GM19397 (cell line): ENCODE measurements around the gene ACAD11.
"Not testable (repeated sequence)": the region's sequence is repeated elsewhere in the genome, so short reads cannot be mapped to it uniquely, and the experiment has no call there.

Experiments used
- ATAC-seq: cut with Tn5 transposase; IDR thresholded peaks from one replicate; pipeline ENCODE4 v1.9.1; 2021; ENCODE audit warnings: mild to moderate bottlenecking, moderate library complexity; ENCODE audit not compliant: unreplicated experiment

The ACAD11 gene

GRCh38 chr3:132605374-132605792, 54.2 kb downstream of the ACAD11 start:
- no peak for ATAC-seq

- ATAC-seq, result not testable (repeated sequence)
These were observed 59.0 kb downstream of the ACAD11 start for GRCh38 chr3:132600614-132601013.

DNA sequence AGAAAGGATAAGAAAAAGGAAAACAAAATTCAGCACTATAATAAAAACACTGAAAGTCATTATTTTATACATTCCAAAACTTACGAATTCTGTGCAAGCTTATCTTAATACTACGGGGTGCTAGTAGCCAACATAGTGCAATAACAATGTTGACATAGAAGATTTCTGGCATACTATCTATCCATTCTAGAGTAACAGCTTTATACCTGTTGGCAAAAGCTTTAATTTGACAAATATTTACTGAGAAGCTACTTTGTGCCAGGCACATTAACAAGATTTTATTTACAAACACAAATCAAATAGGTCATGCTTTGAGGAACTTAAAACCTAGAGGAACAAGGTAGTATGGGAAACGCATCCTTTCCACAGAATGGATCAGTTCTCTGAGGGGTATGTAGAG, 61.4 kb downstream of the ACAD11 start:
- no peak for ATAC-seq

DNA sequence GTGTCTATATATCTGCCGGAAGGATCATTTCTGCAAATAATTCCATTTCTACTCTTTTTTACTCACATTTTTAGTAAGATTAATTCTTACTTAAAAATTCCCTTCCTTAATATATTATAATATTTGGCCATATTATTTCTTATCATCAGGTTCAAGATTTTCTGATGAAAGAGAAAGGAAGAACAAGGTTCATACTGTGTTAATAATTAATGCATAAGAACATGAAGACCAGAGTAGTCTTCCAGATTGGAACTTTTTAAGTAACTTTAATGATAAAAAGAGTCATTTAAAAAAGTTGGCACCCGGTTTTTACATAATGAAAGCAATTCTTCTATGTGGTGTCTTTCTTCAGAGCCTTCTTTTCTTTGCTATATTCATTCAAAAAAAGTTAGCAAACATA, 61.9 kb downstream of the ACAD11 start:
- no peak for ATAC-seq

- no peak for ATAC-seq
These were observed 62.7 kb downstream of the ACAD11 start, which contains the start of gene ACKR4 for GRCh38 chr3:132596816-132597433. TSS of gene ACKR4 (plus strand) at chr3:132597270. CDS start at chr3:132600398, 3,128 bp downstream.

GRCh38 chr3:132596326-132596725, 63.3 kb downstream of the ACAD11 start:
- no peak for ATAC-seq

DNA sequence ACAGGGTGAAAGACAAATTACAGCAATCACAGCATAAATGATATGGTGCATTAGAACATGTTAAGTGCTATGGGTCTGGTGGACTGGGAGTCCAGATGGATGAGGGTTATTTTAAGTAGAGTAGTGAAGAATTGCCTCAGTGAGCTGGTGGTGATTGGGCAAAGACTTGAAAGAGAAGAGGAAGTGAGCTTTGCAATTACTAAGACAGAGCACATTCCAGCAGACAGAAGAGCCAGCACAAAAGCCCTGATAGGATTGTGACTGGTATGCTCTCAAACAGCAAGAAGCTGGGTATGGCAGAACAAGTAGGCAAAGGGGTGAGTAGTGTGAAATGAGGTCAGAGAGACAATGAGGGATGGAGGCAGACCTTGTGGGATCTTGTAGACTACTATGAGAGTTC, 64.6 kb downstream of the ACAD11 start:
- no peak for ATAC-seq

- ATAC-seq, result no peak
These were observed 65.1 kb downstream of the ACAD11 start for GRCh38 chr3:132594498-132594897.

DNA sequence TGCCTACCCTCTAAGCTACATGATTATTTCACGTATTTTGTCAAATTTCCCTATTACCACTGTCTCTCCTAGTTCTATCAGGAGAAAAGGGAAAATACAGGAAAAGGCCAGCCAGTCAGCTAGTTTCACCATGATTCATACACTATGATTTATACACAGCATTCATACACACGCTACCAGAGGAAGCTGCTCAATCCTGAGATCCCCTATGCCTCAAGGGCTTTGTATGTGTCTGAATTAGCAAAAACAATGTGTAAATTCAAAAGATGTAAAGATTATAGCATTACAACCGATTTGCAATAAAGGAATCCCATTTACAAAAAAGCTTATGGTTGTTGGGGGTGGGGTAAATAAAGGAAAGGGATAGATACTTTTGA, 65.7 kb downstream of the ACAD11 start:
- no peak for ATAC-seq

DNA sequence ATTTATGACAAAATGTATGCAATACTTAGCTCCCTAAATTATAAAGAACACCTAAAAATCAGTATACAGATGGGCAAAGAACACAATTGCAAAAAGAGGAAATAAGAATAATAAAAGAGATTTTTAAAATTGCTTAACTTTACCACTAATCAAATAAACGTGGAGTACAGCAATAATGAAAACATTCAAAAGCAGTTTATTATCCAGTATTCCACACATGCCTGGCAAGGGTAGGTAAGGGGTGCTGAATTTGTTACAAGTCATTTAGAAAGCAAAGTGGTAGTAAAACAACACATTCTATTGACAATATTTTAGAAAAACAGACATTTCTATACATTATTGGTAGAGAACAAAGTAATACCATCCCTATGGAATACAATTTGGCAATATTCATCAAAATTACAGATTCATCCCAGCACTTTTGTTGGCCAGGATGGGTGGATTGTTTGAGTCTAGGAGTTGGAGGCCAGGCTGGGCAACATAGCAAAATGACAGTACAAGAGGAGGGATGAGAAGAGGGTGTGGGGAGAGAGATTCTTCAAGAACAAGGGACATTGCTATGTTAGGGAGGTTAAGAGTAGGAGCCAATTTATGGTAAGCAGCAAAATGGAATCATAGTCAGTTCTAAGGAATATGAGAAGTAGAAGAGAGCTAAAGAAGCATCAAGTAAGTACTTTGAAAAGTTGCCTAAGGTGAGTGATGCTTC, 66.2 kb downstream of the ACAD11 start:
- ATAC-seq, result no peak

DNA sequence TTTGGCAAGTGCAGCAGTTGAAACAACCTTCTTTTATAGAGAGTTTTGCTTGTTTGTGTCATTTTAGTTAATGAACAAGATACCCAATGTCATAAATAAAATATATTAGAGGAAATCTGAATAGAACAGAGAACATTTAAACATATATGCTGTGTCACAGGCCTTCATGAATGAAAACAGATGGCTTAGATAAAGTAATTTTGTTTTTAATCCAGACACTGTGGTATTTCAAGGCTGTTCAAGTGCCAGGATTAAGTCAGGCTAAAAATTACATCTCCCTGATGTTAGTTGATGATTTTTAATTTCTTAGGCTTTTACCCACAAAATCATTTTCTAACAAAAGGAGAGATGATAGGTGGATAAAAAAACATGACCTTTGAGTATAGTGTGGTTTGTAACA, 67.4 kb downstream of the ACAD11 start:
- ATAC-seq, result no peak

GRCh38 chr3:132587401-132587800, 72.2 kb downstream of the ACAD11 start:
- ATAC-seq, result no peak

GRCh38 chr3:132573797-132574211, 85.8 kb downstream of the ACAD11 start:
- no peak for ATAC-seq

DNA sequence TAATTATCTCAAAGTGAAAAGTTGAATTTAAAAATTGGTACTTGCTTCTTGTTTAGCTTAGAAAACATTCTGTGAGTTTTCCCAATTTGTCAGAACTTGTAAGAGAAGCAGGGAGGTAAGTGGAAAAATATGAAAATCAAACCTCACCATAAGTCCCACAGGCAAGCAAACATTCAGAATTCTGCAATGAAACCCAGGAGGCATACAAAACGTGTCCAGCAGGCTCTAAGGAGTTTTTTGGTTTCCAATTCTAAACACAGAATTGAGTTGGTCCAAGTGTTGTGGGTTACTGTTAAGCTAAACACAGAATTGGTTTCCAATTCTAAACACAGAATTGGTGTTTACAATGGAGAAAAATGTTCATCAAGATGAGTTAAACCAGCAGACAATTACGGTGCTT, 89.6 kb downstream of the ACAD11 start:
- ATAC-seq, result no peak

GRCh38 chr3:132569580-132569979, 90.0 kb downstream of the ACAD11 start:
- no peak for ATAC-seq

DNA sequence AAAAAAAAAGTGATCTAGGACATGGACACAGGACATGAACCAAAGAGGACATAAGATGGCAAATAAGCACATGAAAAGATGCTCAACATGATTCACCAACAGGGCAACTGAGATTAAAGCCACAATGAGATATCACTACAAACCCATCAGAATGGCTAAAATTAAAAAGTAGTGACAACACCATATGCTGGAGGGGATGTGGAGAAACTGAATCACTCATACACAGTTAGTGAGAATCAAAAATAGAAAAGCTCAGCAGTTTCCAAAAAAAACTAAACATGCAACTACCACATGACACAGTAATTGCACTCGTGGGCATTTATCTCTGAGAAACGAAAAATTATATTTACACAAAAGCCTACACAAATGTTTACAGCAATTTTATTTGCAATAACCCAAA, 90.5 kb downstream of the ACAD11 start:
- no peak for ATAC-seq

DNA sequence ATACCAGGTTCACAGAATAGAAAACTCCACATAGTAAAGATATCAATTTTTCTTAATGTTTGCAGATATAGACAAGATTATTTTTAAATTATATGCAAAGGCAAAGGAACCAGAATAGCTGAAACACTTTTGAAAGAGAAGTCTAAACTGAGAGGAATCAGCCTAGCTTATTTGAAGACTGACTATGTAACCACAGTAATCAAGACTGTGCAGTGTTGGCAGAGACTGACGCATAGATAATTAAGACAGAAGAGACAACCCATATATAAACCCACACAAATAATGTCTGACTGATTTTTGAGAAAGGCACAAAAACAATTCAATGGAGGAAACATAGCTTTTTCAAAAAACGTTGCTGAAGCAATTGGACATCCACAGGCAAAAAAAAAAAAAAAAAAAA, 91.2 kb downstream of the ACAD11 start:
- ATAC-seq, result no peak

DNA sequence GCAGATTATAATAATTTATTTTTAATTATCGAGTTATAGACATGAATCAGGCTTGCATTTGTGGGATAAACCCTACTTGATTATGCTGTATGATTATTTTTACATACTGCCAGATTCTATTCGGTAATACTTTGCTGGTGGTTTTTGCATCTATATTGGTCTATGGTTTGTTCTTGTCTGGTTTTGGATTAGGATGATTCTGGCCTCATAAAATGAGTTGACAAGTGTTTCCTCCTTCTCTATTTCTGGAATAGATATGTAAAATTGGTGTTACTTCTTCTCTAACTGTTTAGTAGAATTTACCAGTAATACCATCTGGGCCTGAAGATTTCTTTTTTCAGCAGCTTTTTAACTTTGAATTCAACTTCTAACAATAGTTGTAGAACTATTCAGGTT, 95.5 kb downstream of the ACAD11 start:
- no peak for ATAC-seq

- no peak for ATAC-seq
These were observed 96.1 kb downstream of the ACAD11 start for GRCh38 chr3:132563420-132564069.

DNA sequence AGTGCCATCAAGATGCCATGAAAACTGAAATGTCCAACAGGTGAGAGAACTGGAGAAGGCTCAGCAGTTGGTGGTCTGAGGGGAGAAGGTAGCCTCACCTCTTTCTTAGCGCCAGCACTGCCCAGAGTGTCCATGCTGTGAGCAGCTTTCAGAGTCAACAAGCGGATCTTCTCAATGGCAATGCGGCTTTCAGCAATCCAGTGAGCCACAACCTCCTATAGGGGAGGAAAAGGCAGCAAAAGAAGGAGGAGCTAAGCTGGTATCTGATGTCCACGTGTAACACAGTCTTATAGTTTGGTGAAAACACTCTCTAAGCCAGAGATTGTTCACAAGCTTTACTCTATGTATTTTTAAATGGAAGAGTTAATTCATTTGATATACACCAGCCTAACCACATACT, 98.6 kb downstream of the ACAD11 start:
- no peak for ATAC-seq

- no peak for ATAC-seq
These were observed 103.0 kb downstream of the ACAD11 start for GRCh38 chr3:132556508-132557159.

DNA sequence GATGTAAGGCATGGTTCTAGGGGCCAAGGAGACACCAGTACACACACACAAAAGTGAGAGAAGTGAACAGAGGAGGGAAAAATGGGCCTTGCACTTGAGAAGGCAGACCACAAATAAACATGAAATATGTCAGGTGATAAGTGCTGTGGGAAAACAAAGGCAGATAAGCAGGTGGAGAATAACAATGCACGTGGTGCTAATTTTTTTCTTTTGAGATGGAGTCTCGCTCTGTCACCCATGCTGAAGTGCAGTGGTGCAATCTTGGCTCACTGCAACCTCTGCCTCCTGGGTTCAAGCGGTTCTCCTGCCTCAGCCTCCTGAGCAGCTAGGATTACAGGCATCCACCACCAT, 103.6 kb downstream of the ACAD11 start:
- ATAC-seq, result not testable (repeated sequence)
